Loucy (cell line): ENCODE results near the gene PDZD4.

Experiments
- H2AFZ ChIP-seq: fragments of 200-600 bp; sonication (generic); 2 replicates; pipeline ENCODE4 v1.6.0; 2016; ENCODE audit warnings: antibody characterized with exemption, mild to moderate bottlenecking, low read length, moderate library complexity
- H3F3A ChIP-seq: fragments of 200-600 bp; 2 replicates; pipeline ENCODE4 v1.6.0; 2016; ENCODE audit warnings: antibody characterized with exemption, low read depth, mild to moderate bottlenecking
- H3K27me3 ChIP-seq: fragments of 200-600 bp; sonication (generic); 2 replicates; pipeline ENCODE4 v1.6.1; 2014; ENCODE audit warnings: low read length, mild to moderate bottlenecking; ENCODE audit not compliant: insufficient read depth, poor library complexity, severe bottlenecking
- H3K36me3 ChIP-seq: fragments of 200-600 bp; sonication (generic); 2 replicates; pipeline ENCODE4 v1.6.1; 2016; ENCODE audit warnings: low read length; ENCODE audit not compliant: insufficient read depth
- H3K4me1 ChIP-seq: fragments of 200-600 bp; sonication (generic); 2 replicates; pipeline ENCODE4 v1.5.1; 2014; ENCODE audit warnings: low read length, mild to moderate bottlenecking; ENCODE audit not compliant: insufficient read depth, poor library complexity, severe bottlenecking
- H3K4me2 ChIP-seq: fragments of 200-600 bp; sonication (generic); 2 replicates; pipeline ENCODE4 v1.6.0; 2014; ENCODE audit warnings: antibody characterized with exemption, low read length, low read depth, mild to moderate bottlenecking; ENCODE audit not compliant: poor library complexity, severe bottlenecking
- H3K4me3 ChIP-seq: fragments of 200-600 bp; sonication (generic); 2 replicates; pipeline ENCODE4 v1.5.1; 2014; ENCODE audit warnings: low read length, mild to moderate bottlenecking, mixed read lengths; ENCODE audit not compliant: poor library complexity, severe bottlenecking
- H3K79me2 ChIP-seq: fragments of 200-600 bp; sonication (generic); 2 replicates; pipeline ENCODE4 v1.6.1; 2014; ENCODE audit warnings: low read length; ENCODE audit not compliant: insufficient read depth
- H3K9ac ChIP-seq: fragments of 200-600 bp; sonication (generic); 2 replicates; pipeline ENCODE4 v1.6.0; 2014; ENCODE audit warnings: mild to moderate bottlenecking, low read depth, low read length, moderate library complexity; ENCODE audit not compliant: poor library complexity, severe bottlenecking
- H3K9me2 ChIP-seq: fragments of 200-600 bp; sonication (generic); replicated peaks from 2 replicates; pipeline ENCODE4 v1.6.1; 2016; ENCODE audit warnings: low read depth, low read length, mixed read lengths
- H3K9me3 ChIP-seq: fragments of 200-600 bp; sonication (generic); 2 replicates; pipeline ENCODE4 v1.6.1; 2014; ENCODE audit warnings: mild to moderate bottlenecking, antibody characterized with exemption, low read length, low read depth; ENCODE audit not compliant: insufficient read depth
- H4K20me1 ChIP-seq: fragments of 200-600 bp; sonication (generic); 2 replicates; pipeline ENCODE4 v1.6.0; 2014; ENCODE audit warnings: antibody characterized with exemption, low read length, mild to moderate bottlenecking; ENCODE audit not compliant: insufficient read depth, poor library complexity, severe bottlenecking
- EZH2phosphoT487 ChIP-seq: fragments of 200-600 bp; IDR thresholded peaks from 2 replicates; pipeline ENCODE4 v1.6.1; 2018; ENCODE audit warnings: antibody characterized with exemption, mild to moderate bottlenecking, moderate library complexity, borderline replicate concordance
- TF ChIP-seq, protein P1 (sequence below): fragments of 200-600 bp; sonication (generic); conservative IDR thresholded peaks from 2 replicates; pipeline ENCODE4 v1.5.1; 2014; ENCODE audit warnings: mild to moderate bottlenecking, antibody characterized with exemption, low read length

PDZD4 gene

DNA sequence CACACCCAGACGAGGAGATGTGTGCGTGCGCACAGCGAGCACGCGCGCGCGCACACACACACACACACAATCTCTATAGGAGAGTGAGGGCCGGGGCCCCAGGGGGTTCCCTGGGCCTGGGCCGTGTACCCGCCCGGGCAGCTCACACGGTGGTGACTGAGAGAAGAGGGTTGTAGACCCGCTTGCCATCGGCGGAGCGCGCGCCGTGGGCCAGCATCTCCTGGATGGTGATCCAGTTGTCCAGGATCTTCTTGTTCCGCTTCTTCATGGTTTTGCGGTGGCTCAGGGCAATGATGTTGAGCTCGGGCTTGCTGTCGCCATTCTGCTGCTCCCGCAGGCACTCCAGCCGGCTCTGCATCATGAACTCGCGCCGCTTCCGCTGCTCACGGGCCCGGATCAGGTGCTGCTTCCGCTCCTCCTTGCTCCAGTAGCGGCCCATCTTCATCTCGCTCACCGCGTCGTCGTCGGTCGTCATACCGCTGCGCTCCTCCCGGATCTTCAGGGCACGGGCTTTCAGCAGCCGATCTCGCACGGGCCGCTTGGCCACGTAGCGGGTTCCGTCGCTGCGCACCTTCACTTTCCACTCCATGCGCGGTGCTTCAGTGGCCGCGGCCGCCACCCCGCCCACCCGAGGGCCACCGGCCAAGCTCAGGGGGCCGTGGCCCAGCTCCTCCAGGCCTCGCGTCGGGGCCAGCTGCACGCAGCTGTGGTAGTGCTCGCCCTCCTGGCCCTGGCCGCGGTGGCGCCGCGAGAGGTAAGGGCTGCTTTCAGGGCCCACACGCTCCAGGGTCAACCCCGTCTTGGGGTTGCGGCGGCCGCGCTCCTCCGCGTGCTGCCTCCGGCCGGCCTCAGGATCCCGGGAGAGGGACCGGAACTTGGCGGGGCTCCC, 26.9 kb downstream of the PDZD4 start:
- H3K9me2 ChIP-seq, result no peaks in the 10 kb centered on the region
- no peaks in the 10 kb centered on the region for H3K79me2 ChIP-seq
- no peak overlapping the region for H2AFZ ChIP-seq
- no peaks in the 10 kb centered on the region for H3K9me3 ChIP-seq
- H3K36me3 ChIP-seq, result no peaks in the 10 kb centered on the region
- H4K20me1 ChIP-seq, result no peaks in the 10 kb centered on the region
- no peak overlapping the region for H3K4me2 ChIP-seq
- H3K4me3 ChIP-seq, result no peak overlapping the region
- H3K27me3 ChIP-seq, result no peaks in the 10 kb centered on the region
- H3F3A ChIP-seq, result no peaks in the 10 kb centered on the region
- H3K4me1 ChIP-seq, result no peaks in the 10 kb centered on the region
- no peak overlapping the region for H3K9ac ChIP-seq
- TF ChIP-seq, protein P1, sequence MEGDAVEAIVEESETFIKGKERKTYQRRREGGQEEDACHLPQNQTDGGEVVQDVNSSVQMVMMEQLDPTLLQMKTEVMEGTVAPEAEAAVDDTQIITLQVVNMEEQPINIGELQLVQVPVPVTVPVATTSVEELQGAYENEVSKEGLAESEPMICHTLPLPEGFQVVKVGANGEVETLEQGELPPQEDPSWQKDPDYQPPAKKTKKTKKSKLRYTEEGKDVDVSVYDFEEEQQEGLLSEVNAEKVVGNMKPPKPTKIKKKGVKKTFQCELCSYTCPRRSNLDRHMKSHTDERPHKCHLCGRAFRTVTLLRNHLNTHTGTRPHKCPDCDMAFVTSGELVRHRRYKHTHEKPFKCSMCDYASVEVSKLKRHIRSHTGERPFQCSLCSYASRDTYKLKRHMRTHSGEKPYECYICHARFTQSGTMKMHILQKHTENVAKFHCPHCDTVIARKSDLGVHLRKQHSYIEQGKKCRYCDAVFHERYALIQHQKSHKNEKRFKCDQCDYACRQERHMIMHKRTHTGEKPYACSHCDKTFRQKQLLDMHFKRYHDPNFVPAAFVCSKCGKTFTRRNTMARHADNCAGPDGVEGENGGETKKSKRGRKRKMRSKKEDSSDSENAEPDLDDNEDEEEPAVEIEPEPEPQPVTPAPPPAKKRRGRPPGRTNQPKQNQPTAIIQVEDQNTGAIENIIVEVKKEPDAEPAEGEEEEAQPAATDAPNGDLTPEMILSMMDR, result no peak
- no peak for TF ChIP-seq EZH2phosphoT487

DNA sequence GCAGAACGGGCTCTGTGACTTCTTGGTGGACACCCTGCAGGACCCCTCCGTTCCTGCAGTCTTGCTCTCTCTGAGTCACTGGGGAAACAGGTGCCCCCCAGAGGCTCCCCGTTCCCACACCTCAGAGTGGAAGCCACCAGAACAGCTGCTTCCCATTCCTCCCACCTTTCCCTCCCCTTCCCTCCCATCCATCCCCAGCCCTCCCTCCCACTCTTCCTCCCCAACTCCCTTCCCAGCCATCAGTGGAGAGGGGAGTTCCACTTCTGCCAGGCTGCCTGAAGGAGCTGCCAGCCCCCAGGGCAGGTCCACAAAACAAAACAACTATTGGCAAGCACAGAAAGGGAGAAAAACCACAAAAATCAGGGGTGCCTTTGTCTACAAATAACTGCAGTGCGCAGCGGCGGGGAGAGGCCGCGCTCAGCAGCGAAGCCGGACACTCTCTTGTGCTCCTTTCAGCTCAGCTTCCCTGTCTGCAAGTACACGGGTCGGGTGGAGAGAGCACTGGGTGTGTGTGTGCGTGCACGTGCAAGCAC, 27.8 kb downstream of the PDZD4 start:
- Histone ChIP-seq H3K9me2 (no peaks in the 10 kb centered on the region), H3K4me2 (no peak overlapping the region), H3K4me1 (no peaks in the 10 kb centered on the region), H3K9ac (no peak overlapping the region), H2AFZ (no peak overlapping the region), H4K20me1 (no peaks in the 10 kb centered on the region), H3K9me3 (no peaks in the 10 kb centered on the region), H3F3A (no peaks in the 10 kb centered on the region), H3K79me2 (peaks cover 2% of the 10 kb centered on the region; the same call in 1 of the 2 replicates), H3K27me3 (no peaks in the 10 kb centered on the region), H3K36me3 (no peaks in the 10 kb centered on the region), H3K4me3 (no peak overlapping the region)
- TF ChIP-seq, protein P1, result no peak
- TF ChIP-seq EZH2phosphoT487, result no peak

DNA sequence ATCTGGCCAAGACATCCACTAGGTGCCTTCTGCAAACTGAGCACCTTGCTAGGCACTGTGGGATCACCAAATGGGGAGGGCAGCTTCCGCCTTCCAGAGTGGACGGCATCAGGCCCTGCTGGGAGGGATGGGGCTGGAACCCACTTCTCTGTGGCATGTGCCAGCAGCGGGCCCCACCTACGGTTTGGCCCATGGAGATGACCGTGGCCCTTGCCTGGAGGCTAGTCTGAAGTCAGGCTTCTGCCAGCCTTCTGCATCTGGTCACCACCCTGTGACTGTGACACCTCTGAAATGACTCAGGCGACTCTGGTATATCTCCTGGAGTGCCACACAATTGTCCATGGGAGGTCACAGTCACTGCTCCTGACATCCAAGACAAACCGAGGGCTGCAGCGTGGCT, 28.7 kb downstream of the PDZD4 start:
- Histone ChIP-seq H3K9me2 (no peaks in the 10 kb centered on the region), H3K4me2 (no peak overlapping the region), H3K79me2 (peaks cover 11% of the 10 kb centered on the region), H2AFZ (no peak overlapping the region), H4K20me1 (peaks cover 4% of the 10 kb centered on the region), H3K4me3 (no peak overlapping the region), H3K27me3 (no peaks in the 10 kb centered on the region), H3K9me3 (no peaks in the 10 kb centered on the region), H3F3A (no peaks in the 10 kb centered on the region), H3K4me1 (no peaks in the 10 kb centered on the region), H3K9ac (no peak overlapping the region), H3K36me3 (no peaks in the 10 kb centered on the region)
- TF ChIP-seq EZH2phosphoT487, result no peak
- TF ChIP-seq, protein P1, result no peak
